Panc1 (cell line): Measurements from ENCODE around the gene WDR75. TPM values are rescaled to one million over a fixed set of nuclear protein-coding genes. Genes with fewer than 3 reads are reported as not detected.

ENCODE experiments used
- ATAC-seq: fragments of 200-7000 bp; cut with Tn5 transposase; 2 replicates; pipeline ENCODE4 v1.9.1; 2020; ENCODE audit warnings: mild to moderate bottlenecking, moderate library complexity
- BruUV-seq: library from RNA; stranded (reverse); fragments of 400-500 nt; replicated peaks from 2 replicates; lab custom pipeline; 2021; lab: Mats Ljungman, UMichigan
- CTCF ChIA-PET: fragments of 300-600 bp; sonication (Branson Sonifier 250); formaldehyde crosslinking; loops from one replicate; lab custom pipeline; 2022; ENCODE audit warnings: antibody characterized with exemption; lab: Charles Lee
- POLR2A ChIA-PET: fragments of 300-600 bp; sonication (Branson Sonifier 250); formaldehyde crosslinking; loops from one replicate; lab custom pipeline; 2022; ENCODE audit warnings: antibody characterized with exemption; lab: Charles Lee
- DNase-seq: peaks from one replicate; pipeline ENCODE4 v3.0.0-alpha.2; 2010; ENCODE audit warnings: low read depth, low spot score
- H3K27ac ChIP-seq: 2 replicates; pipeline ENCODE4 v1.5.1; 2011; ENCODE audit warnings: mild to moderate bottlenecking, low read length, inconsistent platforms
- H3K27me3 ChIP-seq: fragments of 200-500 bp; sonication (Bioruptor generic); 2 replicates; pipeline ENCODE4 v1.6.0; 2014; ENCODE audit warnings: low read length, inconsistent platforms; ENCODE audit not compliant: control insufficient read depth, insufficient read depth
- H3K36me3 ChIP-seq: fragments of 200-500 bp; sonication (Bioruptor generic); 2 replicates; pipeline ENCODE4 v1.5.1; 2014; ENCODE audit warnings: inconsistent platforms, mild to moderate bottlenecking, low read length, moderate library complexity; ENCODE audit not compliant: control insufficient read depth, insufficient read depth
- H3K4me1 ChIP-seq: 2 replicates; pipeline ENCODE4 v1.5.1; 2011; ENCODE audit warnings: inconsistent platforms, mild to moderate bottlenecking, low read length, moderate library complexity; ENCODE audit not compliant: control insufficient read depth, insufficient read depth
- H3K4me3 ChIP-seq, 2 experiments: 2 replicates each; pipeline ENCODE4 v1.5.1; 2011 to 2012; ENCODE audit warnings: low read depth in 2 of 2, low read length in 2 of 2, mild to moderate bottlenecking in 2 of 2, inconsistent platforms in 1 of 2, moderate library complexity in 1 of 2
- H3K9me3 ChIP-seq: fragments of 200-500 bp; sonication (Bioruptor generic); 2 replicates; pipeline ENCODE4 v1.5.1; 2014; ENCODE audit warnings: low read depth, mild to moderate bottlenecking, inconsistent platforms, low read length, moderate library complexity; ENCODE audit not compliant: control insufficient read depth, insufficient read depth
- POLR2AphosphoS5 ChIP-seq: IDR thresholded peaks from 2 replicates; pipeline ENCODE4 v1.6.1; 2012; ENCODE audit warnings: mild to moderate bottlenecking, low read depth, low read length, moderate library complexity
- SIN3A ChIP-seq: IDR thresholded peaks from 2 replicates; pipeline ENCODE4 v1.6.1; 2012; ENCODE audit warnings: low read depth, mild to moderate bottlenecking, low read length, moderate library complexity, borderline replicate concordance; ENCODE audit not compliant: insufficient read depth
- TCF7L2 ChIP-seq: IDR thresholded peaks from 2 replicates; pipeline ENCODE4 v1.6.1; 2011; ENCODE audit warnings: mild to moderate bottlenecking, low read depth, low read length, inconsistent platforms
- in situ Hi-C: cut with HindIII; loops from 2 replicates; pipeline ENCODE4 v1.10.0; 2016; ENCODE audit warnings: low sequenced_read_pairs, low pct_unique_long_range_greater_than_20kb
- intact Hi-C: fragments of 100-400 bp; cut with micrococcal nuclease; formaldehyde crosslinking; loops from one replicate; pipeline ENCODE4 v1.10.0; 2022; ENCODE audit not compliant: unreplicated experiment
- total RNA-seq: library from RNA; stranded (reverse); gene quantifications from one replicate; pipeline ENCODE4 v1.2.1, GENCODE V29; 2021; ENCODE audit not compliant: unreplicated experiment
- TF ChIP-seq, protein P1 (sequence below): fragments of 450-650 bp; IDR thresholded peaks from 2 replicates; pipeline ENCODE4 v1.5.1; 2017; ENCODE audit warnings: mild to moderate bottlenecking
- TF ChIP-seq, protein P2 (sequence below), 2 experiments: IDR thresholded peaks; 2 replicates each; pipeline ENCODE4 v1.6.1; 2011 to 2012; ENCODE audit warnings: low read depth in 2 of 2, control low read depth in 1 of 2, low read length in 1 of 2, mild to moderate bottlenecking in 1 of 2, moderate library complexity in 1 of 2; ENCODE audit not compliant: insufficient read depth in 1 of 2

Gene WDR75
- total RNA-seq, 1 experiment from 2014 or later, result 58.3 TPM

DNA sequence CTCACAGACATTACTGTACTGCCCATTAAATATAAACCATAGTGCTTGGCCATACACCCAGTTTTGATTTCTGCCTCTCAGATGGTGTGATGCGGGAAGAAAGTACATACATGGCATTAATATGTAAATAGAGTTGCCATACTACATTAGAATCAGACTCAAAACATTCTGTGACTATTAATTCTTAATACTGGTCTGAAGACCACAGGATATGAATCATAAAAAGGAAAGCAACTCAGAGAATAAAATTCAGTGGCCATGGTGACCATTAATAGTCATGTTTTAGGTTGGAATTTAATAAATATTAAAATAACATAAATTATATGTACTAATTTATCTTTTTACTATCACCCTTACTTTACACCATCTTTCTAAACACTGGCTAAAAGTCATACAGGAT is 33.0 kb upstream of the WDR75 start:
- Histone ChIP-seq H3K4me1 (peaks cover 21% of the 10 kb centered on the region), H3K27ac (peak overlapping the region; percentile 80), H3K9me3 (no peaks in the 10 kb centered on the region), H3K4me3 (no peak overlapping the region), H3K36me3 (no peaks in the 10 kb centered on the region), H3K27me3 (no peaks in the 10 kb centered on the region)
- DNase-seq (no peak), ATAC-seq (no peak)
- intact Hi-C loops, result no loop called here
- TF ChIP-seq TCF7L2, result no peak
- TF ChIP-seq SIN3A, result no peak
- TF ChIP-seq, protein P1, sequence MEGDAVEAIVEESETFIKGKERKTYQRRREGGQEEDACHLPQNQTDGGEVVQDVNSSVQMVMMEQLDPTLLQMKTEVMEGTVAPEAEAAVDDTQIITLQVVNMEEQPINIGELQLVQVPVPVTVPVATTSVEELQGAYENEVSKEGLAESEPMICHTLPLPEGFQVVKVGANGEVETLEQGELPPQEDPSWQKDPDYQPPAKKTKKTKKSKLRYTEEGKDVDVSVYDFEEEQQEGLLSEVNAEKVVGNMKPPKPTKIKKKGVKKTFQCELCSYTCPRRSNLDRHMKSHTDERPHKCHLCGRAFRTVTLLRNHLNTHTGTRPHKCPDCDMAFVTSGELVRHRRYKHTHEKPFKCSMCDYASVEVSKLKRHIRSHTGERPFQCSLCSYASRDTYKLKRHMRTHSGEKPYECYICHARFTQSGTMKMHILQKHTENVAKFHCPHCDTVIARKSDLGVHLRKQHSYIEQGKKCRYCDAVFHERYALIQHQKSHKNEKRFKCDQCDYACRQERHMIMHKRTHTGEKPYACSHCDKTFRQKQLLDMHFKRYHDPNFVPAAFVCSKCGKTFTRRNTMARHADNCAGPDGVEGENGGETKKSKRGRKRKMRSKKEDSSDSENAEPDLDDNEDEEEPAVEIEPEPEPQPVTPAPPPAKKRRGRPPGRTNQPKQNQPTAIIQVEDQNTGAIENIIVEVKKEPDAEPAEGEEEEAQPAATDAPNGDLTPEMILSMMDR, result no peak
- TF ChIP-seq, protein P2, sequence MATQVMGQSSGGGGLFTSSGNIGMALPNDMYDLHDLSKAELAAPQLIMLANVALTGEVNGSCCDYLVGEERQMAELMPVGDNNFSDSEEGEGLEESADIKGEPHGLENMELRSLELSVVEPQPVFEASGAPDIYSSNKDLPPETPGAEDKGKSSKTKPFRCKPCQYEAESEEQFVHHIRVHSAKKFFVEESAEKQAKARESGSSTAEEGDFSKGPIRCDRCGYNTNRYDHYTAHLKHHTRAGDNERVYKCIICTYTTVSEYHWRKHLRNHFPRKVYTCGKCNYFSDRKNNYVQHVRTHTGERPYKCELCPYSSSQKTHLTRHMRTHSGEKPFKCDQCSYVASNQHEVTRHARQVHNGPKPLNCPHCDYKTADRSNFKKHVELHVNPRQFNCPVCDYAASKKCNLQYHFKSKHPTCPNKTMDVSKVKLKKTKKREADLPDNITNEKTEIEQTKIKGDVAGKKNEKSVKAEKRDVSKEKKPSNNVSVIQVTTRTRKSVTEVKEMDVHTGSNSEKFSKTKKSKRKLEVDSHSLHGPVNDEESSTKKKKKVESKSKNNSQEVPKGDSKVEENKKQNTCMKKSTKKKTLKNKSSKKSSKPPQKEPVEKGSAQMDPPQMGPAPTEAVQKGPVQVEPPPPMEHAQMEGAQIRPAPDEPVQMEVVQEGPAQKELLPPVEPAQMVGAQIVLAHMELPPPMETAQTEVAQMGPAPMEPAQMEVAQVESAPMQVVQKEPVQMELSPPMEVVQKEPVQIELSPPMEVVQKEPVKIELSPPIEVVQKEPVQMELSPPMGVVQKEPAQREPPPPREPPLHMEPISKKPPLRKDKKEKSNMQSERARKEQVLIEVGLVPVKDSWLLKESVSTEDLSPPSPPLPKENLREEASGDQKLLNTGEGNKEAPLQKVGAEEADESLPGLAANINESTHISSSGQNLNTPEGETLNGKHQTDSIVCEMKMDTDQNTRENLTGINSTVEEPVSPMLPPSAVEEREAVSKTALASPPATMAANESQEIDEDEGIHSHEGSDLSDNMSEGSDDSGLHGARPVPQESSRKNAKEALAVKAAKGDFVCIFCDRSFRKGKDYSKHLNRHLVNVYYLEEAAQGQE (IDR thresholded peaks at IDR 0.05; ENCODE audit: insufficient read depth in 1 of 2, low read depth in 2 of 2, low read length in 1 of 2), result no peak
- TF ChIP-seq POLR2AphosphoS5, result no peak
- BruUV-seq, result no TSS peak
- ChIA-PET POLR2A (no interaction called here), CTCF (no interaction called here)
- in situ Hi-C loops, result no loop called here

DNA sequence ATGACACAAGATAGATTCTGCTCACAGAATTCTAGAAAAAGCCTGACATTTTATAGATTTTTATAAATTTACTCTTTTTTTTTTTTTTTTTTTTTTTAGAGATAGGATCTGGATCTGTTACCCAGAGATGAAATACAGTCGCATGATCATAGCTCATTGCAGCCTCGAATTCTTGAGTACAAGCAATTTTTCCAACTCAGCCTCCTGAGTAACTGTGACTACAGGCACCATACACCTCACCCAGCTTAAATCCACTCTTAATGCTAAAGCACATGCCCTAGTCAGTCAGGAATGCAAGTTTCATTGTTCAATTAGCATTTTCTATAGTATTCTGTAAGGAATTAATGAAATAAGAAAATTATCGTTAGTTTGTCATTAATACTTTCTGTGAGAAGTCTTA is 32.1 kb upstream of the WDR75 start:
- no peak overlapping the region for H3K4me3 ChIP-seq
- TF ChIP-seq, protein P2 (IDR thresholded peaks at IDR 0.05; ENCODE audit: insufficient read depth in 1 of 2, low read depth in 2 of 2, low read length in 1 of 2), result no peak
- TF ChIP-seq SIN3A, result no peak
- TF ChIP-seq TCF7L2, result no peak
- TF ChIP-seq, protein P1, result no peak
- TF ChIP-seq POLR2AphosphoS5, result no peak
- no peak overlapping the region; the same call in 1 of the 2 replicates for H3K27ac ChIP-seq
- H3K36me3 ChIP-seq, result no peaks in the 10 kb centered on the region
- no TSS peak for BruUV-seq
- H3K9me3 ChIP-seq, result no peaks in the 10 kb centered on the region
- peaks cover 21% of the 10 kb centered on the region for H3K4me1 ChIP-seq
- no peak for DNase-seq
- ChIA-PET POLR2A (interaction anchor here (0.6 kb wide), 1 partner anchor 886 kb away, joined by 4 read pairs; no protein-coding TSS in a partner anchor), CTCF (no interaction called here)
- ATAC-seq, result no peak
- intact Hi-C loops (no loop called here), in situ Hi-C loops (no loop called here)
- no peaks in the 10 kb centered on the region for H3K27me3 ChIP-seq
